GM12878 (cell line): Measurements from ENCODE around the gene SNAPC2. TPM values are rescaled to one million over a fixed set of nuclear protein-coding genes. Genes with fewer than 3 reads are reported as not detected.

ENCODE experiments used
- CBX3 ChIP-seq: fragments of 200-600 bp; sonication (generic); IDR thresholded peaks from 2 replicates; pipeline ENCODE4 v1.6.1; 2016; ENCODE audit warnings: low read depth, borderline replicate concordance
- CHD4 ChIP-seq: fragments of 200-600 bp; sonication (generic); IDR thresholded peaks from 2 replicates; pipeline ENCODE4 v1.6.1; 2016; ENCODE audit warnings: mild to moderate bottlenecking
- CREB1 ChIP-seq: IDR thresholded peaks from 2 replicates; pipeline ENCODE4 v1.6.1; 2012; ENCODE audit warnings: low read depth, mild to moderate bottlenecking, inconsistent platforms
- CREM ChIP-seq: IDR thresholded peaks from 2 replicates; pipeline ENCODE4 v1.6.1; 2014; ENCODE audit warnings: antibody characterized with exemption, low read depth
- ETV6 ChIP-seq, 2 experiments: fragments of 450-650 bp in 1 of 2; IDR thresholded peaks in 1 of 2; conservative IDR thresholded peaks in 1 of 2; 2 replicates each; pipeline ENCODE4 v1.6.1; 2014; ENCODE audit warnings: antibody characterized with exemption in 1 of 2, borderline replicate concordance in 1 of 2, low read depth in 1 of 2, mild to moderate bottlenecking in 1 of 2, moderate library complexity in 1 of 2
- FOXK2 ChIP-seq: fragments of 450-650 bp; IDR thresholded peaks from 2 replicates; pipeline ENCODE4 v1.6.1; 2017; ENCODE audit warnings: mild to moderate bottlenecking, moderate library complexity
- GABPA ChIP-seq: IDR thresholded peaks from 2 replicates; pipeline ENCODE4 v1.6.1; 2014; ENCODE audit warnings: antibody characterized with exemption, low read depth, mild to moderate bottlenecking, inconsistent platforms
- HDAC2 ChIP-seq: fragments of 200-600 bp; sonication (generic); IDR thresholded peaks from 2 replicates; pipeline ENCODE4 v1.6.1; 2017
- HDGF ChIP-seq: fragments of 450-650 bp; IDR thresholded peaks from 2 replicates; pipeline ENCODE4 v1.6.1; 2016; ENCODE audit warnings: antibody characterized with exemption
- KAT2A ChIP-seq: conservative IDR thresholded peaks from 2 replicates; pipeline ENCODE4 v1.6.1; 2011; ENCODE audit warnings: low read depth, low read length; ENCODE audit not compliant: control insufficient read depth
- MTA3 ChIP-seq: IDR thresholded peaks from 2 replicates; pipeline ENCODE4 v1.6.1; 2012; ENCODE audit warnings: low read length, inconsistent platforms, borderline replicate concordance
- MYC ChIP-seq: IDR thresholded peaks from 2 replicates; pipeline ENCODE4 v1.6.1; 2011; ENCODE audit warnings: mild to moderate bottlenecking, low read length, moderate library complexity, inconsistent platforms; ENCODE audit not compliant: insufficient read depth, insufficient replicate concordance, insufficient read length, severe bottlenecking
- NFYB ChIP-seq: IDR thresholded peaks from 2 replicates; pipeline ENCODE4 v1.6.1; 2011; ENCODE audit warnings: low read depth, mild to moderate bottlenecking, low read length, improper control_type of control experiment, moderate library complexity; ENCODE audit not compliant: insufficient read depth
- PBX3 ChIP-seq: IDR thresholded peaks from 2 replicates; pipeline ENCODE4 v1.6.1; 2011; ENCODE audit warnings: mild to moderate bottlenecking, low read depth, low read length, moderate library complexity; ENCODE audit not compliant: insufficient replicate concordance
- RELB ChIP-seq: fragments of 450-650 bp; IDR thresholded peaks from 2 replicates; pipeline ENCODE4 v1.6.1; 2017; ENCODE audit warnings: low read depth, mild to moderate bottlenecking, moderate library complexity
- SIN3A ChIP-seq: IDR thresholded peaks from 2 replicates; pipeline ENCODE4 v1.6.1; 2012; ENCODE audit warnings: low read depth, low read length, improper control_type of control experiment
- SREBF2 ChIP-seq: IDR thresholded peaks from 2 replicates; pipeline ENCODE4 v1.6.1; 2012; ENCODE audit warnings: mild to moderate bottlenecking, low read length
- SRF ChIP-seq, 2 experiments: IDR thresholded peaks; 2 replicates each; pipeline ENCODE4 v1.6.1; 2011; ENCODE audit warnings: low read depth in 2 of 2, low read length in 2 of 2, mild to moderate bottlenecking in 1 of 2, moderate library complexity in 1 of 2
- STAT1 ChIP-seq: fragments of 450-650 bp; conservative IDR thresholded peaks from 2 replicates; pipeline ENCODE4 v1.6.1; 2014; ENCODE audit warnings: antibody characterized with exemption, mild to moderate bottlenecking
- TBL1XR1 ChIP-seq: IDR thresholded peaks from 2 replicates; pipeline ENCODE4 v1.6.1; 2012; ENCODE audit warnings: low read depth, low read length, improper control_type of control experiment
- TCF7 ChIP-seq: IDR thresholded peaks from 2 replicates; pipeline ENCODE4 v1.6.1; 2014; ENCODE audit warnings: antibody characterized with exemption, borderline replicate concordance
- USF2 ChIP-seq: IDR thresholded peaks from 2 replicates; pipeline ENCODE4 v1.6.1; 2011; ENCODE audit warnings: low read depth, low read length, improper control_type of control experiment, borderline replicate concordance
- ZNF274 ChIP-seq: IDR thresholded peaks from one replicate; pipeline ENCODE4 v1.8.0; 2011; ENCODE audit not compliant: insufficient read length, insufficient read depth
- ZNF622 ChIP-seq: fragments of 450-650 bp; IDR thresholded peaks from 2 replicates; pipeline ENCODE4 v1.6.1; 2017; ENCODE audit warnings: mild to moderate bottlenecking, inconsistent platforms
- polyA plus RNA-seq, 11 experiments: library from polyadenylated mRNA; depleted of rRNA in 4 of 11; unstranded in 6 of 11; stranded (reverse) in 5 of 11; fragments of >200 nt; fragmentation: Nextera tagmentation in 4 of 11; fragmentation: Illumina TruSeq in 1 of 11; extraction: Ambion mirVana in 4 of 11; extraction: Trizol in 1 of 11; gene quantifications; 1 replicate in 1 of 11; 2 replicates in 10 of 11; pipeline versions ENCODE4 v1.2.1 to v1.2.3, GENCODE V29; 2011 to 2016; ENCODE audit warnings: inconsistent platforms in 2 of 11, missing spikeins in 2 of 11, low read depth in 1 of 11
- total RNA-seq, 4 experiments: library from RNA; depleted of rRNA in 3 of 4; stranded (reverse); fragments of >200 nt in 3 of 4; fragmentation: Illumina TruSeq in 1 of 4; extraction: Trizol in 1 of 4; gene quantifications; 2 replicates each; pipeline versions ENCODE4 v1.2.1 to v1.2.3, GENCODE V29; 2013 to 2021

Gene SNAPC2
- total and polyA plus RNA-seq, 10 of the 15 experiments (the other 5 are each of a cell fraction or from before 2014, with no cell fraction given): 0.19 to 20.8 (median 12.6) TPM

- TF ChIP-seq MTA3 (no peak; the same call in 1 of the 2 replicates), CREB1 (peak; percentile 67), CBX3 (no peak), TCF7 (no peak), FOXK2 (no peak), ZNF622 (no peak), RELB (peak; percentile 20; the same call in 1 of the 2 replicates), PBX3 (peak; percentile 42), MYC (no peak), TBL1XR1 (0 out of 2 replicates have a peak, but pooled peaks have one; percentile 38), HDAC2 (no peak), CREM (peak; percentile 44), NFYB (no peak), HDGF (no peak), ZNF274 (no peak), KAT2A (no peak), CHD4 (no peak), USF2 (no peak), SIN3A (0 out of 2 replicates have a peak, but pooled peaks have one; percentile 54), GABPA (no peak), ETV6 (conservative IDR thresholded peaks at IDR 0.05 in 1 of 2, IDR thresholded peaks at IDR 0.05 in 1 of 2; ENCODE audit: borderline replicate concordance in 1 of 2, low read depth in 1 of 2) (no peak), STAT1 (0 out of 2 replicates have a peak, but pooled peaks have one; percentile 45), SRF (IDR thresholded peaks at IDR 0.05; ENCODE audit: low read depth in 2 of 2, low read length in 2 of 2) (no peak), SREBF2 (no peak)
These were observed at the start of gene SNAPC2 (continued) for GRCh38 chr19:7919610-7920518.
